Astrocyte (in vitro differentiated cells and primary cell): ENCODE data around the gene TTBK1. TPM values are rescaled to one million over a fixed set of nuclear protein-coding genes. Genes with fewer than 3 reads are reported as not detected.

ENCODE experiments used
- DNase-seq: peaks from one replicate; pipeline ENCODE4 v3.0.0-alpha.2; 2010; ENCODE audit warnings: low read depth
- FAIRE-seq: peaks from 2 replicates; lab custom pipeline; 2011; peaks lifted over from hg19 to GRCh38; lab: Jason Lieb, UNC
- H2AFZ ChIP-seq: 2 replicates; pipeline ENCODE4 v1.6.0; 2012; ENCODE audit warnings: low read depth, low read length, inconsistent platforms
- H3K27ac ChIP-seq: 2 replicates; pipeline ENCODE4 v1.5.1; 2011; ENCODE audit warnings: low read depth, low read length, inconsistent platforms
- H3K27me3 ChIP-seq: 2 replicates; pipeline ENCODE4 v1.6.0; 2011; ENCODE audit warnings: low read length, inconsistent platforms; ENCODE audit not compliant: insufficient read depth
- H3K36me3 ChIP-seq: 2 replicates; pipeline ENCODE4 v1.5.1; 2011; ENCODE audit warnings: low read length, inconsistent platforms; ENCODE audit not compliant: insufficient read depth
- H3K4me1 ChIP-seq: 2 replicates; pipeline ENCODE4 v1.5.1; 2011; ENCODE audit warnings: low read length, inconsistent platforms; ENCODE audit not compliant: insufficient read depth
- H3K4me2 ChIP-seq: 2 replicates; pipeline ENCODE4 v1.6.0; 2012; ENCODE audit warnings: low read length, inconsistent platforms
- H3K4me3 ChIP-seq: 2 replicates; pipeline ENCODE4 v1.5.1; 2011; ENCODE audit warnings: low read depth, mild to moderate bottlenecking, low read length, inconsistent platforms; ENCODE audit not compliant: insufficient read depth
- H3K79me2 ChIP-seq: 2 replicates; pipeline ENCODE4 v1.6.0; 2012; ENCODE audit warnings: mild to moderate bottlenecking, low read length, inconsistent platforms; ENCODE audit not compliant: insufficient read depth
- H3K9ac ChIP-seq: 2 replicates; pipeline ENCODE4 v1.6.0; 2012; ENCODE audit warnings: mild to moderate bottlenecking, low read length, inconsistent platforms
- H3K9me3 ChIP-seq: 2 replicates; pipeline ENCODE4 v1.5.1; 2012; ENCODE audit warnings: low read depth, mild to moderate bottlenecking, low read length, inconsistent platforms; ENCODE audit not compliant: insufficient read depth
- H4K20me1 ChIP-seq: 2 replicates; pipeline ENCODE4 v1.6.0; 2012; ENCODE audit warnings: low read length, inconsistent platforms; ENCODE audit not compliant: insufficient read depth
- H3K27ac Mint-ChIP-seq: one replicate; pipeline ENCODE4 v1.8.0; 2021; ENCODE audit warnings: mild to moderate bottlenecking, mixed read lengths; ENCODE audit not compliant: unreplicated experiment
- H3K27me3 Mint-ChIP-seq: one replicate; pipeline ENCODE4 v1.8.0; 2021; ENCODE audit warnings: low read depth, mixed read lengths; ENCODE audit not compliant: unreplicated experiment
- H3K36me3 Mint-ChIP-seq: one replicate; pipeline ENCODE4 v1.8.0; 2021; ENCODE audit warnings: low read depth, mixed read lengths; ENCODE audit not compliant: unreplicated experiment
- H3K4me1 Mint-ChIP-seq: one replicate; pipeline ENCODE4 v1.8.0; 2021; ENCODE audit warnings: low read depth, mixed read lengths; ENCODE audit not compliant: unreplicated experiment
- H3K4me3 Mint-ChIP-seq: one replicate; pipeline ENCODE4 v1.8.0; 2021; ENCODE audit warnings: mild to moderate bottlenecking, moderate library complexity, mixed read lengths; ENCODE audit not compliant: unreplicated experiment
- H3K9me3 Mint-ChIP-seq: one replicate; pipeline ENCODE4 v1.8.0; 2021; ENCODE audit warnings: mild to moderate bottlenecking, mixed read lengths; ENCODE audit not compliant: unreplicated experiment
- CTCF ChIP-seq: IDR thresholded peaks from 2 replicates; pipeline ENCODE4 v1.5.1; 2011; ENCODE audit warnings: low read depth, mild to moderate bottlenecking, inconsistent platforms, low read length, moderate library complexity; ENCODE audit not compliant: insufficient read depth
- EZH2 ChIP-seq: IDR thresholded peaks from 2 replicates; pipeline ENCODE4 v1.6.1; 2012; ENCODE audit warnings: mild to moderate bottlenecking, low read length, inconsistent platforms; ENCODE audit not compliant: insufficient read depth
- total RNA-seq: library from RNA; stranded (reverse); gene quantifications from 2 replicates; pipeline ENCODE4 v1.2.1, GENCODE V29; 2021

The TTBK1 gene
- total RNA-seq, 1 donor from 2014 or later: 0.14 TPM

DNA sequence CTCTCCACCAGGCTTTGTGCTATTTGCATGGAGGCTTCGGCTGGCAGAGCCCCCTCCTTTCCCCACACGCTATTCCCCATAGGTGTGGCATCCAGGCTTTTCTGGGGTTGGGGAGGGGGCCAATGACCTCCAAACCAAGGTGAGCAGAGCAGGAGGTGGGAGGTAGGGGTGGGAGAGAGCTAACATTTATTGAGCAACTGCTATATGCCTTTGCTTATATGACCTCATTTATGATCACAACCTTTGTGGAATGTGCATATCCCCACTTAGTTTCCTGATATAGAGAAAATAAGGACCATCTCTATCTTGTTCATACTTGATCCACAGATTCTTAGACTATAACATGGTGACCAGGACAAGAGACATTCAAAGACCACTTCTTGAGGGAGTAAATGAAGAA is 37.0 kb downstream of the TTBK1 start:
- no peak overlapping the region for H3K4me2 ChIP-seq
- H3K36me3 ChIP-seq: no peaks in the 10 kb centered on the region
- no peak overlapping the region for H3K4me3 ChIP-seq
- H3K27me3 Mint-ChIP-seq: peaks cover 32% of the 10 kb centered on the region
- DNase-seq (no peak), FAIRE-seq (no peak)
- H3K36me3 Mint-ChIP-seq: peaks cover 1% of the 10 kb centered on the region
- H3K4me1 Mint-ChIP-seq: peaks cover 14% of the 10 kb centered on the region
- no peak overlapping the region for H3K27ac Mint-ChIP-seq
- no peaks in the 10 kb centered on the region for H3K79me2 ChIP-seq
- no peak overlapping the region for H3K9ac ChIP-seq
- no peak overlapping the region for H2AFZ ChIP-seq
- peaks cover 2% of the 10 kb centered on the region for H3K9me3 Mint-ChIP-seq
- H3K27ac ChIP-seq: no peak overlapping the region
- H3K9me3 ChIP-seq: no peaks in the 10 kb centered on the region
- H4K20me1 ChIP-seq: no peaks in the 10 kb centered on the region
- peaks cover 14% of the 10 kb centered on the region for H3K27me3 ChIP-seq
- H3K4me1 ChIP-seq: peaks cover 5% of the 10 kb centered on the region
- TF ChIP-seq CTCF: no peak
- no peak for TF ChIP-seq EZH2
- H3K4me3 Mint-ChIP-seq: no peak overlapping the region

- H2AFZ ChIP-seq: no peak overlapping the region
- FAIRE-seq (no peak), DNase-seq (no peak)
- H3K4me2 ChIP-seq: no peak overlapping the region
- H3K9me3 Mint-ChIP-seq: peaks cover 2% of the 10 kb centered on the region
- H4K20me1 ChIP-seq: no peaks in the 10 kb centered on the region
- no peak overlapping the region for H3K4me3 Mint-ChIP-seq
- H3K27me3 ChIP-seq: peaks cover 7% of the 10 kb centered on the region
- no peak overlapping the region for H3K27ac ChIP-seq
- H3K9me3 ChIP-seq: no peaks in the 10 kb centered on the region
- H3K9ac ChIP-seq: no peak overlapping the region
- H3K36me3 Mint-ChIP-seq: peaks cover 1% of the 10 kb centered on the region
- H3K4me3 ChIP-seq: no peak overlapping the region
- no peaks in the 10 kb centered on the region for H3K36me3 ChIP-seq
- peaks cover 16% of the 10 kb centered on the region for H3K4me1 Mint-ChIP-seq
- peaks cover 5% of the 10 kb centered on the region for H3K4me1 ChIP-seq
- H3K79me2 ChIP-seq: no peaks in the 10 kb centered on the region
- peaks cover 34% of the 10 kb centered on the region for H3K27me3 Mint-ChIP-seq
- H3K27ac Mint-ChIP-seq: no peak overlapping the region
- TF ChIP-seq EZH2 (no peak), CTCF (no peak)
These were observed 38.8 kb downstream of the TTBK1 start for GRCh38 chr6:43282060-43282459.

DNA sequence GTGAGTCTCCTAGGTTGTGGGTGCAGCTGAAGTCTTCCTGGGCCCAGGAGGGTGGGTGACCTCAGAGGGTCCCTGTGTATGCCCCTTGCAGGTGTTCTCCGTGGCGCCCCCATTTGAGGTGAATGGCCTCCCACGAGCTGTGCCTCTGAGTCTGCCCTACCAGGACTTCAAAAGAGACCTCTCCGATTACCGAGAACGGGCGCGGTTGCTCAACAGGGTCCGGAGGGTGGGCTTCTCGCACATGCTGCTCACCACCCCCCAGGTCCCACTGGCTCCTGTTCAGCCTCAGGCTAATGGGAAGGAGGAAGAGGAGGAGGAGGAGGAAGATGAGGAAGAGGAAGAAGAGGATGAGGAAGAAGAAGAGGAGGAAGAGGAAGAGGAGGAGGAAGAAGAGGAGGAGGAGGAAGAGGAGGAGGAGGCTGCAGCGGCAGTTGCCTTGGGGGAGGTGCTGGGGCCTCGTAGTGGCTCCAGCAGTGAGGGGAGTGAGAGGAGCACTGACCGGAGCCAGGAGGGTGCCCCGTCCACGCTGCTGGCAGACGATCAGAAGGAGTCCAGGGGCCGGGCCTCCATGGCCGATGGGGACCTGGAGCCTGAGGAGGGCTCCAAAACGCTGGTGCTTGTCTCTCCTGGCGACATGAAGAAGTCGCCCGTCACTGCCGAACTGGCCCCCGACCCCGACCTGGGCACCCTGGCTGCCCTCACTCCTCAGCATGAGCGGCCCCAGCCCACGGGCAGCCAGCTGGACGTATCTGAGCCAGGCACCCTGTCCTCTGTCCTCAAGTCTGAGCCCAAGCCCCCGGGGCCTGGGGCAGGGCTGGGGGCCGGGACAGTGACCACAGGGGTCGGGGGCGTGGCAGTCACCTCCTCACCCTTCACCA is 39.6 kb downstream of the TTBK1 start:
- H3K9me3 Mint-ChIP-seq: peaks cover 2% of the 10 kb centered on the region

More for the DNA sequence above, 39.6 kb downstream of the TTBK1 start:
- Histone ChIP-seq H3K36me3 (no peaks in the 10 kb centered on the region), H3K79me2 (no peaks in the 10 kb centered on the region), H3K27ac (no peak overlapping the region), H3K27me3 (peaks cover 7% of the 10 kb centered on the region), H3K4me2 (no peak overlapping the region), H3K9me3 (no peaks in the 10 kb centered on the region), H3K4me1 (peaks cover 5% of the 10 kb centered on the region), H4K20me1 (no peaks in the 10 kb centered on the region), H3K4me3 (no peak overlapping the region), H3K9ac (no peak overlapping the region), H2AFZ (no peak overlapping the region)
- H3K27ac Mint-ChIP-seq: no peak overlapping the region
- H3K36me3 Mint-ChIP-seq: peaks cover 1% of the 10 kb centered on the region
- H3K4me3 Mint-ChIP-seq: no peak overlapping the region
- DNase-seq: no peak
- TF ChIP-seq EZH2 (no peak), CTCF (no peak)
- H3K27me3 Mint-ChIP-seq: peaks cover 37% of the 10 kb centered on the region
- no peak for FAIRE-seq
- peaks cover 23% of the 10 kb centered on the region for H3K4me1 Mint-ChIP-seq
